ENCODE data around the gene RPA4.

DNA sequence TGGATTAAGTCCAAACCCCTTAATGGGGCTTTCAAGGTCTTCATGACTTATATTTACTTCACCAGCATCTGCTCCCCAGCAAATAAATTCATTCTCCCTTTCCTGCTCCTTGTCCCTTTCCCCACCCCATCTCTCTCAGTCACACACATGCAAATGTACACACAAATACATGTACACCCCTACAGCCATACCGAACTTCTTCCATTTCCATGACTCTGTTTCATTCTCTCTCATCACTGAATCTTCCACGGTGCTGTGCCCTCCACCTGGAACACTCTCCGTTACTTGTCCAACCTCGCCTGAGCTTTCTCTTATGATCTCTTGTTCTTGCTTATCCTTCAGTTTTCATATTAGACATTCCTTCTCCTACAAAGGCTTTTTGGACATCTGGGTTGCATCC is 22.0 kb upstream of the RPA4 start:
- TF ChIP-seq, protein P1, sequence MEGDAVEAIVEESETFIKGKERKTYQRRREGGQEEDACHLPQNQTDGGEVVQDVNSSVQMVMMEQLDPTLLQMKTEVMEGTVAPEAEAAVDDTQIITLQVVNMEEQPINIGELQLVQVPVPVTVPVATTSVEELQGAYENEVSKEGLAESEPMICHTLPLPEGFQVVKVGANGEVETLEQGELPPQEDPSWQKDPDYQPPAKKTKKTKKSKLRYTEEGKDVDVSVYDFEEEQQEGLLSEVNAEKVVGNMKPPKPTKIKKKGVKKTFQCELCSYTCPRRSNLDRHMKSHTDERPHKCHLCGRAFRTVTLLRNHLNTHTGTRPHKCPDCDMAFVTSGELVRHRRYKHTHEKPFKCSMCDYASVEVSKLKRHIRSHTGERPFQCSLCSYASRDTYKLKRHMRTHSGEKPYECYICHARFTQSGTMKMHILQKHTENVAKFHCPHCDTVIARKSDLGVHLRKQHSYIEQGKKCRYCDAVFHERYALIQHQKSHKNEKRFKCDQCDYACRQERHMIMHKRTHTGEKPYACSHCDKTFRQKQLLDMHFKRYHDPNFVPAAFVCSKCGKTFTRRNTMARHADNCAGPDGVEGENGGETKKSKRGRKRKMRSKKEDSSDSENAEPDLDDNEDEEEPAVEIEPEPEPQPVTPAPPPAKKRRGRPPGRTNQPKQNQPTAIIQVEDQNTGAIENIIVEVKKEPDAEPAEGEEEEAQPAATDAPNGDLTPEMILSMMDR (IDR thresholded peaks at IDR 0.05; ENCODE audit: low read depth, low read length, poor library complexity, severe bottlenecking) = no peak
- TF ChIP-seq EZH2phosphoT487 (IDR thresholded peaks at IDR 0.05; ENCODE audit: borderline replicate concordance, low read length) = no peak

Data from DOHH2 (cell line).